GM19238 (cell line): Measurements from ENCODE around the gene JUND.
A peak's percentile ranks its signal among the peaks of the same experiment; 100 is the strongest.
"Not testable (repeated sequence)": the region's sequence is repeated elsewhere in the genome, so short reads cannot be mapped to it uniquely, and the experiment has no call there.

Experiments
- DNase-seq: peaks from one replicate; pipeline ENCODE4 v3.0.0; 2011; ENCODE audit warnings: low spot score; ENCODE audit not compliant: insufficient read length

Gene JUND

DNA sequence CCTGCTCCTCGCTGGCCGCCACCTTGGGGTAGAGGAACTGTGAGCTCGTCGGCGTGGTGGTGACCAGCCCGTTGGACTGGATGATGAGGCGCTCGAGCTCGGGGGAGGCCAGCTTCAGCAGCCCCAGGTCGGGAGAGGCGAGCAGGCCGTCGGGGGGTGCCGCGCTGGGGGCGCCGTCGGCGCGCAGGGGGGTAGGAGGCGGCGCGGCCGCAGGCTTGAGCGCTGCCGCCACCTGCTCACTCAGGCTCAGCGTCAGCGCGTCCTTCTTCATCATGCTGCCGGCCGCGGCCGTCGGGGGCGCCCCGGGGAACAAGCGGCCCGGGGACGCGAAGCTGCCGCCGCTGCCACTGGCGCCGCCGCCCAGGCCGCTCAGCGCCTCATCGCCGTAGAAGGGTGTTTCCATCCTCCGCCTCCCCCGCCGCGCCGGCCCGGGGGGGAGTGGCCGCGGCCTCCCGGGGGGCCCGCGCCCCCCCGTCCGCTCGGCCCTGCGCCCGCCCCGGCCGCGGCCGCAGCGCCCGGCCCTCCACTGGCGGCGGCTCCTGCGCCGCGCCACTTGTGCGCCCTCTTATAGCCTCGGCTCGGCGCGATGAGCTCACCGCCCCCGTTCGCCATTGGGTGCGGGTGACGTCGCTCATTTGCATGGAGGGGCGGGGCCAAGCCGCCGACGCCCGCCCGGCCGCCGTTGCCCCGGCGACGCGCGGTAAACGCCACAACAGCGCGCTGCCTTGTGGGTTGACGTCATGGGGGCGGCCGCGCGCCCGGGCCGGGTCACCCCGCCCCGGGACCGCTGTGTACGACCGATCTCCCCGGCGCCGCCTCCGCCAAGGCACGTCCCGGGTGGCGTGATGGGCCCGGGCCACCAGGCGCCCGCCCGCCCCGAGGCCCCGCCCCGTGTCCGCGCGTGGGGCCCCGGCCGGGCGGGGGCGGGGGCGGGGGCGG lies at the start of gene JUND:
JUND (minus strand) TSS at position 541 of the 939 bp plus-strand sequence; CDS start at position 403, 138 bp downstream.
- peak; percentile 97 for DNase-seq

DNA sequence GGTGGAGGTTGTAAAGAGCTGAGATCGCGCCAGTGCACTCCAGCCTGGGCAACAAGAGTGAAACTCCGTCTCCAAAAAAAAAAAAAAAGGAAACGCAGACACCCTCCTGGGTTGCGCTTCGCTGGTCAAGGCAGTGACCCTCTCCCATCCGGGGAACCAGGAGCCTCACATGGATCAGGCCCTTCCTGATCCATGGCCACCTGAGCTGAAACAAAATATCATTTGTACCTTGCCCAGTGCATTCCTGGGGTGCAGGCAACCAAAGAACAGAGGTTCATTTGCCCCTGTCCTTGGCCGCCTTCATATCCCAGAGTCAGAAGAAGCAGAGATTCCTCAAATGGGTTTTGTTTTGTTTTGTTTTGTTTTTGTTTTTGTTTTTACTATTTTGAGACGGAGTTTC lies 49.4 kb upstream of the JUND start:
- no peak for DNase-seq

- no peak for DNase-seq
These were observed 47.6 kb upstream of the JUND start for GRCh38 chr19:18329035-18329376.

- DNase-seq, result peak; percentile 98
These were observed 47.1 kb upstream of the JUND start for GRCh38 chr19:18328340-18329034.

- DNase-seq, result no peak
These were observed 45.4 kb upstream of the JUND start for GRCh38 chr19:18326772-18327171.

- DNase-seq, result not testable (repeated sequence)
These were observed 42.9 kb upstream of the JUND start for GRCh38 chr19:18324373-18324731.

- DNase-seq, result peak; percentile 98
These were observed 41.5 kb upstream of the JUND start, which contains the start of gene LSM4 for GRCh38 chr19:18322759-18323460. TSS of gene LSM4 (minus strand) at chr19:18323076. CDS start at chr19:18323020, 56 bp downstream.

GRCh38 chr19:18322318-18322758 lies 40.9 kb upstream of the JUND start:
- no peak for DNase-seq

GRCh38 chr19:18321734-18322102 lies 40.3 kb upstream of the JUND start:
- DNase-seq, result no peak

DNA sequence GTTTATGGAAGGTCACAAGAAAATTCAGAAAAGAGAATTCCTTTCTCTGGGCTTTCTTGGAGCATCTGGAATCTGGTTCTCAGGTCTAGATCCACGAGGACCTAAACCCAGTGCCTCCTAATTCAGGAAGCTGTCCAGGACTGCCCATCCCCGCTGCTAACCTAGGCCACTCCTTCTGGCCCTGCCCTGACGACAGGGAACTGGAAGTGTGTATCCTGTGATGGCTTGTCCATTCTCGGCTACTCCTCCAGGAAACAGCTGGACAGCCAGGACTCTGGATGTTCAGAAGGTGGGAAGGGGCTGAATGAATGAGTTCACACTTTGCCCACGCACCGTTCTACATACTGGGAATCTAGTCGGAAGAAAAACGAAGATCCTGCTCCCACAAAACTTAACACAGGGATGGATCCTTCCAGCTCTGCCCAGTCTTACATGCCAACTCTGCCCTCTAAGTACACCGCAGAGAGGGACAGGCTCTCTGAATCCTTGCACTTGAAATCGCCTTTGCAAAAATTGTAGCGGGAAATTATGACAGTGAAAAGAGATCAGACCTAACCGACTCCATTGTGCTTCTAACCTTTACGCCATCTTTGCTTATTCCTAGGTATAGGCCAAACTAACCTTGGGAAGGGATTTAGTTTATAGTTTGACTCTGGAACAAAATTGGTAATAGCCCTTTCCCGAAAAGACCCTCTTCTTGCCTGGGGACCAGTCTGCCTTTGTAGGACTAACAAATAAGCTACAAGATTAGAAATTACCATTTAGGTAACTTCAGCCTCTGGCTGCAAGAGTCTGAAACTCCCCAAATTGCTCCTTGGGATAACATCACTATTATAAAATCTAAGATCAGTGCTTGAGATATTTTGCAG lies 39.7 kb upstream of the JUND start:
- DNase-seq, result no peak

GRCh38 chr19:18319591-18320135 lies 38.2 kb upstream of the JUND start:
- no peak for DNase-seq

GRCh38 chr19:18317961-18318800 lies 36.8 kb upstream of the JUND start:
- no peak for DNase-seq

- no peak for DNase-seq
These were observed 32.0 kb upstream of the JUND start for GRCh38 chr19:18313398-18313797.

DNA sequence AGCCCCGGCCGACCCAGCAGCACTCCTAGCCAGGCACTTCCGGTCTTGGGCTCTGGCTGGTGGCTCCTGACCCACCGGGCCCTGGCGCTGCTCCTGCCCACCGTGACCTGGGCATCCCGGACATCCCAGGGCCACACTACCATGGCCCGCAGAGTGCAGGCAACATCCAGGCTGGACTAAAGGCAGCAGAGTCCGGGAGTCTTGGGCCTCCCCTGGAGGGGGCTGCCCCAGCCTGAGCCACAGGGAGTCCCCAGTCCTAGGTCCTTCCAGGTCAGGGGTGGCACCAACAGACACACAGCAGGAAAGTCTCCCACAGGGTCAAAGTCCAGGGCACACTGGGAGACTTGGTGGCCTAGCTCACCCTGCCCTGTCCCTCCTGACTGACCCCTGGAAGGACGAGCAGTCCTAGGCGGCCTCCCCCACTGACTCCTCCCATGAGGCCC lies 30.7 kb upstream of the JUND start:
- no peak for DNase-seq

DNA sequence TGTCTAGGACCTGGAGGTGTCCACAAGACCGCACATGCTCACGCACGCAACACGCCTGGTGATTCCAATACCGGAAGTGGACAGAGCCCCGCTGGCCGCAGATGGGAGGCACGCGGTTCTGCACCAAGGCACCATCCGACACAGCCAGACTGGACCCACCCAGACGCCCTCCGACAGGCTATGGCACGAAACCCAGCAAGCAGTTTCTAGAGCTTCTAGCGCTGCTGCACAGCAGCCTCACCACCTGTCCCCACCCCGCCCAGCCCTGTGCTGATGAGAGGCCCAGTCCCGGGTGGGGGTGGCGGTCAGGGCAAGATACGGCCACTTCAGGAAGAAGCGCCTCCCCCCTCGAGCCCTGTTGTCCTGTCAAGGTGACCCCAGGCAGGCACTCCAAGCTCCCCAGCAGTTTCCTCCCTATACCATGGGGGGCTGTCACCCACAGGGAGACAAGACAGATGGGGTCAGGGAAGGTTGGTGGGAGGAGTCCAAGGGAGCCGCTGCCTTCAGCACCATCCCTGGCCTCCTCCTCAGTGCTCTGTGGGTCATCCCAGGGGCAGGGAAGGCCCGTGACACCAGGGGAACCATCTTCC lies 30.2 kb upstream of the JUND start:
- DNase-seq, result no peak

DNA sequence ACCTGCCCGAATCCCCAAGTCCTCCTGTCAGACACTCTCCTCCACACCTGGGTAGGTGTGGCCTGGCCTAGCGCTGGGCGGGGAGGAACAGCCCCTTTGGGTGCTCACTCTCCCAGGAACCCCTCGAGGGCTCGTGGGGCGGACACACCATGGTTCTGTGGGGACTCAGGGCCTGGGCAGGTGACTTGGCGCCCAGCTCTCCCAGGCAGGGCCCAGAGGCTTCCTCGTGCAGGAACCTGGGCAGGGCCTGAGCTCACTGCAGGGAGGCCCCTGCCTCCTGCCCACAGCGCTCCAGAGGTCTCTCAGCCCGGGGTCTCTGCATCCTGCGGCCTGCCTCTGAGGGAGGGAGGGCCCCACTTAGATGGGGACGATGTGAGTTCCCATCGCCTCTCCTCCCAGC lies 29.5 kb upstream of the JUND start:
- DNase-seq, result no peak

- DNase-seq, result no peak
These were observed 28.9 kb upstream of the JUND start for GRCh38 chr19:18310118-18310909.

DNA sequence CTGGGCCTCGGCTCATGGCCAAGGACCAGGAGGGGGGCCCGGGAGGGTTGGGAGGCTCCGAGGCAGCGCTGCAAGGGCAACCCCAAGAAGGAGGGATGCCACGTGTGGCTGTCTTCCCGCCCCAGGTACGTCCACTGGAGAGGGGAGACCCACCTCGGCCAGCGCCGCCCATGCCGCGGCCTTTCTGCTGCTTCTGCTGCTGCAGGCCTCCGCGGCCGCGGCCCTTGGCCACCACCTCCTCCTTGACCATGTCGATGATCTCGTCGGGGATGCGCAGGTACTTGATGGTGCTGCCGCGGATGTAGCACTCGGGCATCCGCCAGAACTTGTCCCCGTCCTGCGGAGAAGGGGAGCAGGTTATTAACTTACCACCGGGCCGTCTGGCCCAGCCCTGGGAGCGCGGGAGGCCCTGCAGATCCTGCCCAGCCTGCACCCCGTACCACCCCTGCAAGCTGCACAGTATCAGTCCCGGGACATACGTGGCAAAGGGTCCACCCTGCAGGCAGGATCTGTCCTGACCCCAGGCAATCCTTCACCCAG lies 28.2 kb upstream of the JUND start:
- DNase-seq, result no peak
